CD4-positive, alpha-beta T cell treated with Interleukin-6 for 4 hours (primary cell): ENCODE measurements around the gene CXXC5.

Source experiments
- DNase-seq: peaks from one replicate; pipeline ENCODE4 v3.0.0-alpha.2; 2020; ENCODE audit warnings: mixed read lengths

CXXC5 gene

GRCh38 chr5:139667001-139667729 lies 19.0 kb downstream of the CXXC5 start:
- DNase-seq = no peak

GRCh38 chr5:139667730-139668063 lies 19.5 kb downstream of the CXXC5 start:
- no peak for DNase-seq

GRCh38 chr5:139668064-139668880 lies 20.1 kb downstream of the CXXC5 start:
- peak; percentile 42 for DNase-seq

- no peak for DNase-seq
These were observed 20.9 kb downstream of the CXXC5 start for GRCh38 chr5:139668924-139669661.

DNA sequence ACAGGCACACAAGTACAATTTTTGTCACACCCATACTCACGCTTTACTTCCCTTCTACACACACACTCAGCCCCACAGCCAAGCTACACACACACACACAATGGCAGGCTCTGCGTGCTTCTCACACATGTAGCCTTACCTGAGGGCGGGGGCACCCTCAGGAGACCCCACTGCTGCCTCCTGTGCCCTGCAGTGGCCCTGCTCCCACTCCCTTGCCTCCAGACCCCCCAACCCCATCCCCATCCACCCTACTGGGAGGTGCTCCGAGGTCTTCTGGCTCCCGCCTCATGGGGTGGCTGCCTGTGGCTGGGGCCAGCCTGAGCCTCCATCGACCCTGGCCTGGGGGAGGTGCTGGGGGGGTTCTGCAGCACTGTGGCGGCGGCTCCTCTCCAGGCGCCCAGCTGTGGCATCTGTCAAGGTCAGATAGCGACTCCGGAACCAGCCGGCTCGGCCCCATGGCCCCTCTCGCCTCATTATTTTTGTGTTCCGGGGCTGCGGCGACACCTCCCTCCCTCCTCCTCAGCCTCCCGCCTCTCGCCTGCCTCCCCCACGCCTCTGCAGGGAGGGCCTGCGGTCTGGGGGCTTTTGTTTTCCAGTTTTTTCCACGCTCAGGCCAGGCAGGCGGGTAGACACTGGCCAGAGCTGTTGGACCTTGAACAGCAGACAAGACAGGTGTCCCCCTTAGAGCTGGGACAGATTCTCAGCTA lies 21.7 kb downstream of the CXXC5 start:
- DNase-seq = peak; percentile 26

- DNase-seq = no peak
These were observed 22.4 kb downstream of the CXXC5 start for GRCh38 chr5:139670369-139671095.

GRCh38 chr5:139671096-139671841 lies 23.1 kb downstream of the CXXC5 start:
- DNase-seq = no peak

GRCh38 chr5:139675213-139675612 lies 27.1 kb downstream of the CXXC5 start:
- no peak for DNase-seq

DNA sequence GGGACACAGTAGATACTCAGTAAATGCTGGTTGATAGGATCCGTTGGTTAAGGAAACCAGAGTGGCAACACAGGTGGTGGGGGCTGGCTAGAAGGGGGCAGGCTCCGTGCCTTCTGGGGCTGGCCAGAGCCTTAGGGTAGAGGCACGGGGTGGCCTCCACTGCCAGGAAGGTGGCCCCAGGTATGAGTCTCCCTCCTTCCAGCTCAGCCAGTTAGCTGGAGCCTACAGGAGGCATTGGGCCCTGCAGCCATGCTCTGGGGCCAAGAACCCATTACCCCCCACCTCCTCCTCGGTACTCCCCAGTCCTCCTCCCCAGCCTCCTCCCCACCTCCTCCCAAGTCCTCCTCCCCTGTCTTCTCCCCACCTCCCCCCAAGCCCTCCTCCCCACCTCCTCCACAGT lies 27.7 kb downstream of the CXXC5 start:
- DNase-seq = no peak

DNA sequence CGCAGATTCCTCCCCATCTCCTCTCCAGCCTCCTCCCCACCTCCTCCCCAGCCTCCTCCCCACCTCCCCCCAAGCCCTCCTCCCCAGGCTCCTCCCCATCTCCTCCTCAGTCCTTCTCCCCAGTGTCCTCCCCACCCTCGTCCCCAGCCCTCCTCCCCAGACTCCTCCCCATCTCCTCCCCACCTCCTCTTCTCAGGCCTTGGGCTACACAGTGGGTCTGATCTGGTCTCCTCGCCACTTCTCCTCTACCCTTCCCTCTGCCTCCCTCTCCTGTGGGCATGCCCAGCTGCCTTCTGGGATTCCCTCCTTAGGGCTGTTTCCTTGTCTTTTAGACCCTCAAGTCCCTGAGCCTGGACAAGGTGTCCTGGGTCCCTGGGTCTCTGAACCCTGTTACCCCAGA lies 28.3 kb downstream of the CXXC5 start:
- DNase-seq = no peak

- DNase-seq = no peak
These were observed 29.0 kb downstream of the CXXC5 start for GRCh38 chr5:139676951-139677735.

GRCh38 chr5:139677736-139678613 lies 29.8 kb downstream of the CXXC5 start:
- DNase-seq = no peak

DNA sequence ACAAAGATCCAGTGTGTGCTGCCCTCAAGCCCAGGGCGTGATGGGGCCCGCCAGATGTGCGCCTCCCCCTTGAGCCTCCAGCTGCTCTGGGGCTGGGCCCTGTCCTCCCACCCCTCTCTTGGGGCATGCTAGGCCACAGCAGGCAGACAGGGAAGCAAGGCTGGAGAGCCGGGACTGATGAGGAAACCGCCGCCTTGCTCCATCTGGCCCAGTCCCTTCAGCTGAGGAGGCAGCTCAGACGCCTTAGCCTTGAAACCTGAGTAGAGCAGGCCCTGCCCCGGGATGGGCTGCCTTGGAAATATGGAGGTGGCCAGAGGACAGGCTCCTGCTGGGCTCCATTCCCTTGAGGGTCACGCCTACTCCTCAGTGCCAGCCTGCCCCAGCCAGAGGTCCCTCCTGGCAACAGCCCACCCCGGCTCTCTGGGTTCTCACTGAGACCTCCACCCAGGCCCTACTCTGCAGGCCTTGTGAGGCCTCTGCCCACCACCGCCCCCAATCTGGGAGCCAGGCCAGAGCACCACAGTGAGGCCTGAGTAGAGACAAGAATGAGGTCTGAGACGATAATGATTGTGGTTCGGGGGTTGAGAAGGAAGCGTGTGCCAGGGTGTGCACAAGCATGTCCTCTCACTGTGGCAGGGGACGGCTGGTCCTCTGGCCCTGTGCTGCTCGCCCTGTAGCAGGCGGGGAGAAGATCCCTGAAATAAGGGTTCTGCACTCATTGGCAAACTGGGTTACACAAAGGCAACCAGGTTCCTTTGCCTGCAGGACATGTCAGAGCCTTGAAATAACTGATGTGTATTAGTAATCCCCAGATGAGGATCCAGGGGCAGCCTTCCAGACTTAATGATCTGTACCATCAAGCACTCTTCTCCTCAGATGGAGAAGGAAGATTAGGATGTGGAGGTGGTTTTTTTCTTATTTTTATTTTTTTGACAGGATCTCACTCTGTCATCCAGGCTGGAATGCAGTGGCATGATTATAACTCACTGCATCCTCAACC lies 30.9 kb downstream of the CXXC5 start:
- DNase-seq = no peak

DNA sequence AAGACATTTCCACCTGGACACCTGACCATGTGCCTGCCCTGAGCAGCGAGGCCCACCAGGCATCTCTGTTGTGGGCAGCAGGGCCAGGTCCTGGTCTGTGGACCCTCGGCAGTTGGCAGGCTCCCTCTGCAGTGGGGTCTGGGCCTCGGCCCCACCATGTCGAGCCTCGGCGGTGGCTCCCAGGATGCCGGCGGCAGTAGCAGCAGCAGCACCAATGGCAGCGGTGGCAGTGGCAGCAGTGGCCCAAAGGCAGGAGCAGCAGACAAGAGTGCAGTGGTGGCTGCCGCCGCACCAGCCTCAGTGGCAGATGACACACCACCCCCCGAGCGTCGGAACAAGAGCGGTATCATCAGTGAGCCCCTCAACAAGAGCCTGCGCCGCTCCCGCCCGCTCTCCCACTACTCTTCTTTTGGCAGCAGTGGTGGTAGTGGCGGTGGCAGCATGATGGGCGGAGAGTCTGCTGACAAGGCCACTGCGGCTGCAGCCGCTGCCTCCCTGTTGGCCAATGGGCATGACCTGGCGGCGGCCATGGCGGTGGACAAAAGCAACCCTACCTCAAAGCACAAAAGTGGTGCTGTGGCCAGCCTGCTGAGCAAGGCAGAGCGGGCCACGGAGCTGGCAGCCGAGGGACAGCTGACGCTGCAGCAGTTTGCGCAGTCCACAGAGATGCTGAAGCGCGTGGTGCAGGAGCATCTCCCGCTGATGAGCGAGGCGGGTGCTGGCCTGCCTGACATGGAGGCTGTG lies 32.4 kb downstream of the CXXC5 start:
- no peak for DNase-seq

DNA sequence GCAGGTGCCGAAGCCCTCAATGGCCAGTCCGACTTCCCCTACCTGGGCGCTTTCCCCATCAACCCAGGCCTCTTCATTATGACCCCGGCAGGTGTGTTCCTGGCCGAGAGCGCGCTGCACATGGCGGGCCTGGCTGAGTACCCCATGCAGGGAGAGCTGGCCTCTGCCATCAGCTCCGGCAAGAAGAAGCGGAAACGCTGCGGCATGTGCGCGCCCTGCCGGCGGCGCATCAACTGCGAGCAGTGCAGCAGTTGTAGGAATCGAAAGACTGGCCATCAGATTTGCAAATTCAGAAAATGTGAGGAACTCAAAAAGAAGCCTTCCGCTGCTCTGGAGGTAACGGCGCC lies 32.9 kb downstream of the CXXC5 start:
- no peak for DNase-seq

DNA sequence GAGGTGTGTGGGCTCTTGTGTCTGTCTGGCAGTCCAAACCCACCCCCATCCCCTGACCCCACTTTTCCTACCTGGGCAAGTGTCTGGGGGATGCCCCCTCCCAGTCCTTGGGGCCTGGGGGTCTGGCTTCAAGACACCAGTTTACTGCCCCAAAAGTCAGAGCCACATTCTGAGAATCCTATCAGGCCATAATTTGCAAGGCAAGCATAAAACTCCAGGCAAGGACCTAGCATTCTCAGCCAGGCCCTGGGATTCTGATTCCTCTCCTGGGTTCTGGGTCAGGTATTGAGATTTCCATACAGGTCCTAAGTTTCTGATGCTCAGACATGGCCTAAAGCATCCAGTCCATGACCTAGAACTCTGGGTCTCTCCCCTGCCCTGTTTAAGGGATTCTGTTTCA lies 33.3 kb downstream of the CXXC5 start:
- DNase-seq = no peak
